CD14-positive monocyte (primary cell): Measurements from ENCODE around the gene BSN. TPM values are rescaled to one million over a fixed set of nuclear protein-coding genes. Genes with fewer than 3 reads are reported as not detected.

Source experiments
- DNase-seq, 3 donors: peaks; one replicate each; pipeline ENCODE4 v3.0.0-alpha.2; 2011 to 2022
- H2AFZ ChIP-seq: 2 replicates; pipeline ENCODE4 v1.6.0; 2012; ENCODE audit warnings: mild to moderate bottlenecking, low read depth, low read length, inconsistent platforms; ENCODE audit not compliant: insufficient read depth, poor library complexity, severe bottlenecking
- H3K27ac ChIP-seq, 2 donors: 1 replicate in 1 of 2; 2 replicates in 1 of 2; pipeline ENCODE4 v1.5.1; 2012 to 2013; ENCODE audit warnings: low read length in 2 of 2, control low read depth in 1 of 2, inconsistent platforms in 1 of 2, low read depth in 1 of 2, mild to moderate bottlenecking in 1 of 2
- H3K27me3 ChIP-seq, 2 donors: one replicate each; pipeline versions ENCODE4 v1.6.0 to v1.6.1; 2011 to 2013; ENCODE audit warnings: low read length in 2 of 2; ENCODE audit not compliant: control insufficient read depth in 2 of 2, insufficient read depth in 2 of 2
- H3K36me3 ChIP-seq, 2 donors: replicated peaks in 1 of 2; 1 replicate in 1 of 2; 2 replicates in 1 of 2; pipeline versions ENCODE4 v1.5.1 to v1.6.1; 2012 to 2013; ENCODE audit warnings: low read length in 2 of 2, control low read depth in 1 of 2, inconsistent platforms in 1 of 2, mild to moderate bottlenecking in 1 of 2; ENCODE audit not compliant: insufficient read depth in 2 of 2, control insufficient read depth in 1 of 2
- H3K4me1 ChIP-seq, 2 donors: 1 replicate in 1 of 2; 2 replicates in 1 of 2; pipeline versions ENCODE4 v1.5.1 to v1.6.1; 2012 to 2013; ENCODE audit warnings: low read length in 2 of 2, control low read depth in 1 of 2, inconsistent platforms in 1 of 2, mild to moderate bottlenecking in 1 of 2, moderate library complexity in 1 of 2; ENCODE audit not compliant: insufficient read depth in 2 of 2, control insufficient read depth in 1 of 2
- H3K4me2 ChIP-seq: replicated peaks from 2 replicates; pipeline ENCODE3; 2012; ENCODE audit warnings: low read length, moderate library complexity, mild to moderate bottlenecking; ENCODE audit not compliant: poor library complexity, severe bottlenecking; ENCODE audit errors: extremely low read depth
- H3K4me3 ChIP-seq, 3 experiments: fragments of 200-600 bp in 1 of 3; sonication (generic) in 1 of 3; replicated peaks in 1 of 3; 1 replicate in 2 of 3; 2 replicates in 1 of 3; pipeline ENCODE4 v1.5.1; 2011 to 2013; ENCODE audit warnings: low read length in 3 of 3, mild to moderate bottlenecking in 3 of 3, control low read depth in 2 of 3, low read depth in 2 of 3, inconsistent platforms in 1 of 3, moderate library complexity in 1 of 3
- H3K79me2 ChIP-seq: 2 replicates; pipeline ENCODE4 v1.6.0; 2012; ENCODE audit warnings: mild to moderate bottlenecking, control low read depth, inconsistent platforms, low read length, moderate library complexity; ENCODE audit not compliant: insufficient read depth
- H3K9ac ChIP-seq: 2 replicates; pipeline ENCODE4 v1.6.0; 2017; ENCODE audit warnings: low read length, mild to moderate bottlenecking; ENCODE audit not compliant: insufficient read depth, poor library complexity, severe bottlenecking
- H3K9me3 ChIP-seq, 2 donors: replicated peaks in 1 of 2; 1 replicate in 1 of 2; 2 replicates in 1 of 2; pipeline versions ENCODE4 v1.5.1 to v1.6.1; 2012 to 2013; ENCODE audit warnings: low read length in 2 of 2, control low read depth in 1 of 2; ENCODE audit not compliant: control insufficient read depth in 1 of 2, insufficient read depth in 1 of 2
- H4K20me1 ChIP-seq: 2 replicates; pipeline ENCODE4 v1.6.0; 2012; ENCODE audit warnings: mild to moderate bottlenecking, low read length, control low read depth, moderate library complexity; ENCODE audit not compliant: insufficient read depth
- H3K27ac Mint-ChIP-seq, 7 donors: one replicate each; pipeline ENCODE4 v1.8.0; 2020; ENCODE audit warnings: mild to moderate bottlenecking in 7 of 7, mixed read lengths in 7 of 7, moderate library complexity in 6 of 7, inconsistent platforms in 2 of 7
- H3K27me3 Mint-ChIP-seq, 3 donors: one replicate each; pipeline ENCODE4 v1.8.0; 2021 to 2022; ENCODE audit warnings: low read depth in 3 of 3, mild to moderate bottlenecking in 3 of 3, mixed read lengths in 3 of 3, moderate library complexity in 3 of 3, inconsistent platforms in 1 of 3
- H3K36me3 Mint-ChIP-seq, 2 donors: one replicate each; pipeline ENCODE4 v1.8.0; 2020; ENCODE audit warnings: mixed read lengths in 2 of 2, inconsistent platforms in 1 of 2, mild to moderate bottlenecking in 1 of 2
- H3K4me1 Mint-ChIP-seq: one replicate; pipeline ENCODE4 v1.8.0; 2020; ENCODE audit warnings: mild to moderate bottlenecking, mixed read lengths
- H3K4me3 Mint-ChIP-seq, 2 donors: one replicate each; pipeline ENCODE4 v1.8.0; 2020; ENCODE audit warnings: mild to moderate bottlenecking in 2 of 2, mixed read lengths in 2 of 2, moderate library complexity in 1 of 2
- H3K9me3 Mint-ChIP-seq, 7 donors: one replicate each; pipeline ENCODE4 v1.8.0; 2020 to 2022; ENCODE audit warnings: mixed read lengths in 7 of 7, mild to moderate bottlenecking in 6 of 7, moderate library complexity in 6 of 7, inconsistent platforms in 2 of 7
- WGBS: methylation state at CpG from one replicate; pipeline ENCODE4 v1.1.5; 2013; ENCODE audit warnings: missing lambda C conversion rate; ENCODE audit not compliant: insufficient coverage; 5-methylcytosine and 5-hydroxymethylcytosine counted together
- intact Hi-C, 2 donors: fragments of 100-400 bp; cut with micrococcal nuclease; formaldehyde crosslinking; loops; one replicate each; pipeline versions ENCODE4 v1.15.0 to v1.15.1; 2023
- polyA plus RNA-seq, 3 donors: library from polyadenylated mRNA; depleted of rRNA in 1 of 3; unstranded in 2 of 3; stranded (reverse) in 1 of 3; fragments of 300-500 nt in 2 of 3; fragments of >200 nt in 1 of 3; fragmentation: Illumina TruSeq in 2 of 3; gene quantifications; 1 replicate in 2 of 3; 2 replicates in 1 of 3; pipeline ENCODE4 v1.2.3, GENCODE V29; 2012 to 2021
- TF ChIP-seq, protein P1 (sequence below): fragments of 200-600 bp; IDR thresholded peaks from one replicate; pipeline ENCODE4 v1.8.0; 2022; ENCODE audit warnings: antibody characterized with exemption, mild to moderate bottlenecking

The BSN gene
- polyA plus RNA-seq, 3 donors, result not detected

DNA sequence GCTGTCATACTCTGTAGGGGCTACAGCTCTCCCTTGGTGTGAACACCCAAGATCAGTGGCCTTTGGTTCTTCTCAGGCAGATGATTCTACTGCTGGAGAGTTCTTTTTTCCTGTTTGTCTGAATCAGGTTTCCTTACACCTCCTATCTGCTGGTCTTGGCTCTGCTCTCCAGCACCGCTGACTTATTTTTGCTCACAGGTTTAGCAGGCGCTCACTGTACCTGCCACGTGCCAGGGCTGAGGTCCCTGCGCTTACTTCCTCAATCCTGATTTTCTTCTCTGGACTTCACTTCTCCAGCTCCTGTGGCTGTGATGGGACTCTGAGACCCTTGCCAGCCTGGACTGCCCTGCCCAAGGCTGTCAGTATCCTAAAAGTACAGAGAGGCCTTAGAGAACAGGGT lies 9.5 kb downstream of the BSN start:
- Histone ChIP-seq H3K4me1 (no peaks in the 10 kb centered on the region), H3K9ac (no peak overlapping the region), H3K27ac (no peak overlapping the region), H3K27me3 (peaks cover 2 to 5% of the 10 kb centered on the region in 2 donors), H3K4me3 (no peak overlapping the region), H3K4me2 (no peak overlapping the region), H3K36me3 (no peaks in the 10 kb centered on the region), H4K20me1 (no peaks in the 10 kb centered on the region), H3K9me3 (no peaks in the 10 kb centered on the region), H2AFZ (no peak overlapping the region), H3K79me2 (no peaks in the 10 kb centered on the region)
- Mint-ChIP-seq H3K9me3 (peaks cover 0 to 5% (median 2%) of the 10 kb centered on the region in 7 donors), H3K4me1 (no peaks in the 10 kb centered on the region), H3K27me3 (peaks cover 7 to 14% (median 8%) of the 10 kb centered on the region in 3 donors), H3K36me3 (no peaks in the 10 kb centered on the region), H3K27ac (no peak overlapping the region), H3K4me3 (no peak overlapping the region)
- TF ChIP-seq, protein P1, sequence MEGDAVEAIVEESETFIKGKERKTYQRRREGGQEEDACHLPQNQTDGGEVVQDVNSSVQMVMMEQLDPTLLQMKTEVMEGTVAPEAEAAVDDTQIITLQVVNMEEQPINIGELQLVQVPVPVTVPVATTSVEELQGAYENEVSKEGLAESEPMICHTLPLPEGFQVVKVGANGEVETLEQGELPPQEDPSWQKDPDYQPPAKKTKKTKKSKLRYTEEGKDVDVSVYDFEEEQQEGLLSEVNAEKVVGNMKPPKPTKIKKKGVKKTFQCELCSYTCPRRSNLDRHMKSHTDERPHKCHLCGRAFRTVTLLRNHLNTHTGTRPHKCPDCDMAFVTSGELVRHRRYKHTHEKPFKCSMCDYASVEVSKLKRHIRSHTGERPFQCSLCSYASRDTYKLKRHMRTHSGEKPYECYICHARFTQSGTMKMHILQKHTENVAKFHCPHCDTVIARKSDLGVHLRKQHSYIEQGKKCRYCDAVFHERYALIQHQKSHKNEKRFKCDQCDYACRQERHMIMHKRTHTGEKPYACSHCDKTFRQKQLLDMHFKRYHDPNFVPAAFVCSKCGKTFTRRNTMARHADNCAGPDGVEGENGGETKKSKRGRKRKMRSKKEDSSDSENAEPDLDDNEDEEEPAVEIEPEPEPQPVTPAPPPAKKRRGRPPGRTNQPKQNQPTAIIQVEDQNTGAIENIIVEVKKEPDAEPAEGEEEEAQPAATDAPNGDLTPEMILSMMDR, result no peak
- intact Hi-C loops, result no loop called here
- WGBS, result 84% methylated on average over 4 of the region's 4 CpGs
- DNase-seq, result no peak

DNA sequence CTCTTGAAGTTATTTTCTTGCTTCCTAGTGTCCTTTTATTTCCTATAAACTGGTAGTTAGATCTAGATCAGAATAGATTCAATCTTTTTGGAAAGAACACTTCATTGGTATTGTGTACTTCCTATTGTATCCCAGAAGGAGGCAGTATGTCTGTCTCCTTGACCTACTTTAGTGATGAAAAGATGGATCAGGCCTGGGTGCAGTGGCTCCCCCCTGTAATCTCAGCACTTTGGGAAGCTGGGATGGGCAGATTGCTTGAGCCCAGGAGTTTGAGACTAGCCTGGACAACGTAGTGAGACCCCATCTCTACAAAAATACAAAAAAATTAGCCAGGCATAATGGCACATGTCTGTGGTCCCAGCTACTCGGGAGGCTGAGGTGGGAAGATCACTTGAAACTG lies 12.0 kb downstream of the BSN start:
- Histone ChIP-seq H3K9me3 (no peaks in the 10 kb centered on the region), H2AFZ (no peak overlapping the region), H3K9ac (no peak overlapping the region), H3K4me3 (no peak overlapping the region), H3K4me2 (no peak overlapping the region), H4K20me1 (no peaks in the 10 kb centered on the region), H3K27me3 (no peaks in the 10 kb centered on the region), H3K79me2 (no peaks in the 10 kb centered on the region), H3K36me3 (no peaks in the 10 kb centered on the region), H3K4me1 (no peaks in the 10 kb centered on the region), H3K27ac (no peak overlapping the region)
- TF ChIP-seq, protein P1, result no peak
- H3K27ac Mint-ChIP-seq, result no peak overlapping the region
- intact Hi-C loops, result no loop called here
- H3K4me1 Mint-ChIP-seq, result no peaks in the 10 kb centered on the region
- no peaks in the 10 kb centered on the region for H3K9me3 Mint-ChIP-seq
- H3K4me3 Mint-ChIP-seq, result no peak overlapping the region
- peaks cover 4 to 9% (median 6%) of the 10 kb centered on the region in 3 donors for H3K27me3 Mint-ChIP-seq
- DNase-seq, result no peak
- no CpG with 5 or more reads among the region's 2 CpGs for WGBS
- no peaks in the 10 kb centered on the region for H3K36me3 Mint-ChIP-seq
